HG03571 (cell line): Measurements from ENCODE around the gene CYP2J2.
A peak's percentile ranks its signal among the peaks of the same experiment; 100 is the strongest.
"Not testable (repeated sequence)": the region's sequence is repeated elsewhere in the genome, so short reads cannot be mapped to it uniquely, and the experiment has no call there.

ENCODE experiments used
- ATAC-seq: cut with Tn5 transposase; IDR thresholded peaks from one replicate; pipeline ENCODE4 v1.9.1; 2021; ENCODE audit not compliant: unreplicated experiment

Gene CYP2J2

GRCh38 chr1:59919746-59920145 is 6.8 kb downstream of the CYP2J2 start:
- no peak for ATAC-seq

GRCh38 chr1:59917785-59918180 is 8.8 kb downstream of the CYP2J2 start:
- ATAC-seq = no peak

GRCh38 chr1:59917026-59917784 is 9.4 kb downstream of the CYP2J2 start:
- no peak for ATAC-seq

- ATAC-seq = no peak
Measured at GRCh38 chr1:59915516-59915915, 11.1 kb downstream of the CYP2J2 start.

- not testable (repeated sequence) for ATAC-seq
Measured at GRCh38 chr1:59914791-59915286, 11.7 kb downstream of the CYP2J2 start.

- ATAC-seq = no peak
Measured at GRCh38 chr1:59908682-59909081, 17.9 kb downstream of the CYP2J2 start.

GRCh38 chr1:59908084-59908483 is 18.5 kb downstream of the CYP2J2 start:
- ATAC-seq = no peak

GRCh38 chr1:59906931-59907330 is 19.6 kb downstream of the CYP2J2 start:
- ATAC-seq = no peak

- peak; percentile 68 for ATAC-seq
Measured at GRCh38 chr1:59903141-59903754, 23.3 kb downstream of the CYP2J2 start.

GRCh38 chr1:59901770-59902388 is 24.7 kb downstream of the CYP2J2 start:
- ATAC-seq = no peak

- ATAC-seq = no peak
Measured at GRCh38 chr1:59900640-59901039, 25.9 kb downstream of the CYP2J2 start.

- no peak for ATAC-seq
Measured at GRCh38 chr1:59898927-59899326, 27.6 kb downstream of the CYP2J2 start.

- no peak for ATAC-seq
Measured at GRCh38 chr1:59897165-59897564, 29.4 kb downstream of the CYP2J2 start.

- ATAC-seq = no peak
Measured at GRCh38 chr1:59892841-59893811, 33.4 kb downstream of the CYP2J2 start.

- ATAC-seq = no peak
Measured at GRCh38 chr1:59885160-59885832, 41.3 kb downstream of the CYP2J2 start.

GRCh38 chr1:59880735-59881134 is 45.8 kb downstream of the CYP2J2 start:
- ATAC-seq = no peak

- ATAC-seq = no peak
Measured at GRCh38 chr1:59879996-59880505, 46.5 kb downstream of the CYP2J2 start.

- ATAC-seq = no peak
Measured at GRCh38 chr1:59879574-59879973, 47.0 kb downstream of the CYP2J2 start.

GRCh38 chr1:59878370-59878769 is 48.2 kb downstream of the CYP2J2 start:
- ATAC-seq = no peak

- ATAC-seq = no peak
Measured at GRCh38 chr1:59877108-59877682, 49.4 kb downstream of the CYP2J2 start.
